ENCODE results near the gene HIVEP2. TPM values are rescaled to one million over a fixed set of nuclear protein-coding genes. Genes with fewer than 3 reads are reported as not detected.
A peak's percentile ranks its signal among the peaks of the same experiment; 100 is the strongest.

Gene HIVEP2
- total RNA-seq, 1 experiment from 2014 or later = 9.1 TPM

DNA sequence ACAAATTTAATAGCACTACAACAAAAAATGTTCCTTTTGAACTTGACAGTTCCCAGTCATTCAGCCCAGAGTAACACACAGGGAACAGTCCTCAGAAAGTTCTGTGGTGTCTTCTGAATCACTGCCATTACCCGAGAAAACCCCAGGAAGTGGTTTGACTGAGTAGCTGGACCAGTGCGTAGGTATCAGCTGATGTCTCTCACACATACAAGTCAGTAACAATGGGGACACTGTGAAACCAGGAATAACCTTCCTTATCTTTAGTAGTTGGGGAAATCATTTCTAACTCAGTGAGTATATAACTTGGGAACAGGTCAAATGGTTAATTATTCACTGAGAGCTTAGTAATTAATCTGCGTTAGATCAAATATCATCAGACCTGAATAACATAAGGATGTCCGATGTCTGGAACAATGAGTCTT lies 73.1 kb downstream of the HIVEP2 start:
- H3K4me3 ChIP-seq (ENCODE audit: low read length) = no peak overlapping the region
- DNase-seq (peak; percentile 68), ATAC-seq (peak; percentile 86)
- H3K27me3 ChIP-seq (ENCODE audit: low read length) = no peaks in the 10 kb centered on the region
- no peaks in the 10 kb centered on the region for H3F3A ChIP-seq (ENCODE audit: low read length, unreplicated experiment)
- peak overlapping the region; percentile 53 for H3K9ac ChIP-seq (ENCODE audit: low read length)
- H3K36me3 ChIP-seq (ENCODE audit: low read depth, low read length) = no peaks in the 10 kb centered on the region
- no peaks in the 10 kb centered on the region for H3K9me3 ChIP-seq (ENCODE audit: low read length)
- no peaks in the 10 kb centered on the region for H4K20me1 ChIP-seq (ENCODE audit: low read length)
- ChIA-PET CTCF (no interaction called here), POLR2A (ENCODE audit: unreplicated experiment) (no interaction called here)
- BruUV-seq (replicated peaks) = no TSS peak
- TF ChIP-seq EZH2 (IDR thresholded peaks at IDR 0.05; ENCODE audit: low read length, unreplicated experiment) (no peak), EZH2phosphoT487 (IDR thresholded peaks at IDR 0.05; ENCODE audit: borderline replicate concordance, low read length) (no peak), CTCF (conservative IDR thresholded peaks at IDR 0.05; ENCODE audit: low read depth, low read length) (no peak)
- peak overlapping the region; percentile 78 for H3K27ac ChIP-seq (ENCODE audit: low read length)
- intact Hi-C loops (cut with micrococcal nuclease) = no loop called here
- H3K4me1 ChIP-seq (ENCODE audit: insufficient read depth, low read length) = peaks cover 20% of the 10 kb centered on the region
- no peak overlapping the region for H2AFZ ChIP-seq (ENCODE audit: low read length)
- no peaks in the 10 kb centered on the region for H3K9me2 ChIP-seq (replicated peaks; ENCODE audit: low read length)
- H3K79me2 ChIP-seq (ENCODE audit: low read length) = peaks cover 45% of the 10 kb centered on the region
- peak overlapping the region; percentile 47 for H3K4me2 ChIP-seq (ENCODE audit: low read length)

DNA sequence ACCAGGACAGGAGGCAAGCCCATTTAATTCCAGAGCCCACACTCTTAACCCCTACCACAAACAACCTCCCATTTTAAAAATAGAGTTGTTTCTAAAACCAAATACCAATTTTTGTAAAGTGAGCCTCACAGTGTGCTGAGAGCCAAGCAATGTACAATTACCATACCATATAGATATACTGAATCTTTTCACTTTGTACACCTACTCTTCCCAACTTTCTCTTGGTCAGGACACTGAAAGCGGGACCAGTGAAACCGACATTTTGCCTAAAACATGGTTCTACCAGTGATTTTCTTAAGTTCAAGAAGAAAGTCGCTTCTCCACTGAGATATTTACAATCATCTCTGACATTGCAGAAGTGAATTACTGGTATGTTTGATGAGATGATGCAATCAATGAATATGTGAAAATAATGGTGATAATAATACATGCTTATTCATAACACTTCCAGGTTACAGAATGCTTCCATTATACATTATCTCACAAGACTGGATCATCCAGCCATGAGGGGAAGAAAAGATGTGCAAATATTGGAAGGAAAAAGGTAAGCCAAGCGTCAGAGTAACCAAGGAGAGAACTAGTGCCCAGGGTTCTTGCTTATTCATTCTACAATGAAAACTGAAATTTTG lies 74.1 kb downstream of the HIVEP2 start:
- ATAC-seq = no peak
- TF ChIP-seq CTCF (conservative IDR thresholded peaks at IDR 0.05; ENCODE audit: low read depth, low read length) (no peak), EZH2phosphoT487 (IDR thresholded peaks at IDR 0.05; ENCODE audit: borderline replicate concordance, low read length) (no peak), EZH2 (IDR thresholded peaks at IDR 0.05; ENCODE audit: low read length, unreplicated experiment) (no peak)
- ChIA-PET POLR2A (ENCODE audit: unreplicated experiment) (no interaction called here), CTCF (no interaction called here)
- no peak overlapping the region for H3K4me3 ChIP-seq (ENCODE audit: low read length)
- H3F3A ChIP-seq (ENCODE audit: low read length, unreplicated experiment) = no peaks in the 10 kb centered on the region
- no peak overlapping the region for H2AFZ ChIP-seq (ENCODE audit: low read length)
- peak overlapping the region; percentile 78 for H3K27ac ChIP-seq (ENCODE audit: low read length)
- peaks cover 20% of the 10 kb centered on the region for H3K4me1 ChIP-seq (ENCODE audit: insufficient read depth, low read length)
- intact Hi-C loops (cut with micrococcal nuclease) = no loop called here
- H3K4me2 ChIP-seq (ENCODE audit: low read length) = no peak overlapping the region
- peak overlapping the region; percentile 53; the same call in 1 of the 2 replicates for H3K9ac ChIP-seq (ENCODE audit: low read length)
- no peaks in the 10 kb centered on the region for H3K9me2 ChIP-seq (replicated peaks; ENCODE audit: low read length)
- H4K20me1 ChIP-seq (ENCODE audit: low read length) = no peaks in the 10 kb centered on the region
- H3K79me2 ChIP-seq (ENCODE audit: low read length) = peaks cover 45% of the 10 kb centered on the region
- H3K27me3 ChIP-seq (ENCODE audit: low read length) = no peaks in the 10 kb centered on the region
- no peaks in the 10 kb centered on the region for H3K36me3 ChIP-seq (ENCODE audit: low read depth, low read length)
- DNase-seq = no peak
- H3K9me3 ChIP-seq (ENCODE audit: low read length) = no peaks in the 10 kb centered on the region
- no TSS peak for BruUV-seq (replicated peaks)

- no peak overlapping the region for H3K27ac ChIP-seq (ENCODE audit: low read length)
- CTCF ChIA-PET = no interaction called here
- H3K36me3 ChIP-seq (ENCODE audit: low read depth, low read length) = no peaks in the 10 kb centered on the region
- TF ChIP-seq EZH2 (IDR thresholded peaks at IDR 0.05; ENCODE audit: low read length, unreplicated experiment) (no peak), CTCF (conservative IDR thresholded peaks at IDR 0.05; ENCODE audit: low read depth, low read length) (no peak), EZH2phosphoT487 (IDR thresholded peaks at IDR 0.05; ENCODE audit: borderline replicate concordance, low read length) (no peak)
- no peak for ATAC-seq
- no peak for DNase-seq
- intact Hi-C loops (cut with micrococcal nuclease) = no loop called here
- POLR2A ChIA-PET (ENCODE audit: unreplicated experiment) = no interaction called here
- H3K4me2 ChIP-seq (ENCODE audit: low read length) = no peak overlapping the region
- BruUV-seq (replicated peaks) = no TSS peak
- no peak overlapping the region for H2AFZ ChIP-seq (ENCODE audit: low read length)
- H3K9ac ChIP-seq (ENCODE audit: low read length) = no peak overlapping the region
- no peaks in the 10 kb centered on the region for H3K27me3 ChIP-seq (ENCODE audit: low read length)
- no peaks in the 10 kb centered on the region for H4K20me1 ChIP-seq (ENCODE audit: low read length)
- no peak overlapping the region for H3K4me3 ChIP-seq (ENCODE audit: low read length)
- no peaks in the 10 kb centered on the region for H3F3A ChIP-seq (ENCODE audit: low read length, unreplicated experiment)
- peaks cover 20% of the 10 kb centered on the region for H3K4me1 ChIP-seq (ENCODE audit: insufficient read depth, low read length)
- H3K9me3 ChIP-seq (ENCODE audit: low read length) = no peaks in the 10 kb centered on the region
- peaks cover 45% of the 10 kb centered on the region for H3K79me2 ChIP-seq (ENCODE audit: low read length)
- no peaks in the 10 kb centered on the region for H3K9me2 ChIP-seq (replicated peaks; ENCODE audit: low read length)
These were observed 76.1 kb downstream of the HIVEP2 start for GRCh38 chr6:142868917-142869316.

All from PC-3 (cell line).